HG02763 (cell line): ENCODE data around the gene EPHA4.

Experiments
- ATAC-seq: cut with Tn5 transposase; IDR thresholded peaks from one replicate; pipeline ENCODE4 v1.9.1; 2021; ENCODE audit warnings: mild to moderate bottlenecking, moderate library complexity; ENCODE audit not compliant: unreplicated experiment

Gene EPHA4

DNA sequence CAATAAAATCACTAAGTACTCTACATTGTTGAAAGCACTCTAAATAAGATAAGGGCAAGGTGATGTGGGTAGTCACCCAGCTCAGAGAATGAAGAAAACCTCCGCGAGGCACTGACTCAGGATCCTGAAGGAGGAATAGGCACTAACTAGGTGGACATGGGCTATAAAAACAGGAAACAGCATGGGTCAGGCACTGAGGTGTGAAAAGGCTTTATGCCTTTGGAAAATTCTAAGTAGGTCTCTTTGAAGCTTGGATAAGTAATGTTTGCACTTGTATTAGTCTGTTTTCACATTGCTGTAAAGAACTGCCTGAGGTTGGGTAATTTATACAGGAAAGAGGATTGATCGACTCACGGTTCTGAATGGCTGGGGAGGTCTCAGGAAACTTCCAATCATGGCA is 161.6 kb downstream of the EPHA4 start:
- ATAC-seq, result no peak

- ATAC-seq, result no peak
These were observed 164.3 kb downstream of the EPHA4 start for GRCh38 chr2:221407765-221408164.

DNA sequence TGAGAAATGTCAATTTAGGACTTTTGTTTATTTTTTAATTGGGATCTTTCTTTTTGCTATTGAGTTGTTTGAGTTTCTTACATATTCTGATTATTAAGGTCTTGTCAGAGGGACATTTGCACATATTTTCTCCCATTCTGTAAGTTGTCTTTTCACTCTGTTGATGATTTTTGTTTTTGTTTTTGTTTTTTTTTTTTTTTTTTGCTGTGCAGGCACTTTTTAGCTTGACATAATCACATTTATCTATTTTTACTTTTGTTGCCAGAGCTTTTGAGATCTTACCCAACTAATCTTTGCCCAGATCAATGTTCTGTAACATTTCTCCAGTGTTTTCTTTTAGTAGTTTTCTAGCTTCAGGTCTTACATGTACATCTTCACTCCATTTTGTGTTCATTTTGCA is 166.6 kb downstream of the EPHA4 start:
- ATAC-seq, result no peak

DNA sequence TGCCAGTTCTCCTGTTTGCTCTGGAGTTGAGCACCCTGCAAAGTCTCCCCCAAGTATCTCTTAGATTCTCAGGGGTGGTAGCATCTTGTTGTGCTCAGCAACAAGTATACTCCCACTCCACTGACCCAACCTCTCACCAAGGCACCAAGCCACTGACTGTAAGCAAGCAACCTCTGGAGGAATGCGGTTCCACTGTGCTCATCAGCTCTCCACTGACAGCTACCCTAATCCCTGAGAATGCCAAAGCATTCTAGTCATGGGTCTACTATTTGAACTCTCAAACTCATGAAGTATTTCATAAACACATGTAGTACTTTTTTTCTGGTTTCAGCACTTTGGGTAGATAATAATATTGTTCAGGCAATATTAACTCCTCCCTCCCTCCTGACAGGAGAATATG is 170.0 kb downstream of the EPHA4 start:
- no peak for ATAC-seq

GRCh38 chr2:221400411-221400810 is 171.7 kb downstream of the EPHA4 start:
- ATAC-seq, result no peak

DNA sequence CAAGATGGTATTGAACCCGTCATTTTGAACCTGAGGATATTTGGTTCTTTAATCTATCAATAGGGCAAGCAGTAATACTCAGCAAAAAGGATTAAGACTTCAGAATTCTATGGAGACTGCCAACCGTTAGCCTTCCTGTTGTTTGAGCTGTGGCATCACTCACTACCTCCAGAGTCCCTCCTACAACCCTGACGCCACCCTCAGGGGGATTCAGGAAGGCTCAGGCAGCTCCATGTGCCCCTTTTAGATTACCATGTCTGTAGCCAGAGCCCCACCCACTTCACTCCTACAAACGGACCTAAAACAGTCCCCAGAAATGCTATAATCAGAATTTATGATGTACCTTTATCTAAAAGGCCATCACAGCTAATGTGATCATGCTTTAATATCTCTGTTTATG is 172.9 kb downstream of the EPHA4 start:
- no peak for ATAC-seq

DNA sequence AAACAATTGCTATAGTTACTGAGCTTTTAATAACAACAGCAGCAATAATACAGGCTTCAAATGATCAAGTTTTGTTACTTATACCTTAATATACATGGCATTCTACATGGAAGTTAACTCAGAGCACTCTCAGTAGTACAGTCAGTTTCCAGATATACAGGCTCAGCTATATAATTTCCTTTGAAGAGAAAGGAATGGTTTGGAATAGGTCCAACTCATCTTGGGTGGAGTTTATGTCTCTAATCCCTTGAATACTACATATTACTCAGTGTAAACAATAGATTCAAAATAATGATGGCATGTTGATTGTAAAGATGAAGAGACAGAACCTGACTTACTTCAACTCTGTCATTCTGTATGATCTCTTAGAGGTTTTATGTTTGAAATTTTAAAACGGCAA is 174.9 kb downstream of the EPHA4 start:
- no peak for ATAC-seq

- ATAC-seq, result no peak
These were observed 179.7 kb downstream of the EPHA4 start for GRCh38 chr2:221392228-221392881.

DNA sequence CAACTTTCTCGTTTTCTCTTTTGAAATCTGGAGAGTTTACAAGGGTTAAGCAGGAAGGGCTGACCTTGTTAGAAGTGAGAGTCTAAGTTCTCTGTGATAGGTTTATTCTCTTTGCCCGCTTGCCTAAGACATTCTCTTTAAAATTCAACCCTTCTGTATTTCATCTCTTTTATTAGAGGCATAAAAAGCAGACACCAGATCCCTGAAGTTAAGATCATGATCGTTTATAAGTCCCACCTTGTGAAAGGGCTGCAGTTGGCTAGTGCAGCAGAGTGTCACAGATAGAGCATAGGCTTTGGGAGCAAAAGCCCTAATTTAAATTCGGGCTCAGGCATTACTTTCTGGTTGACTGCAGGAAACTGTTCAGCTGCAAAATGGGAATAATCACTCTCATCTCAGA is 181.2 kb downstream of the EPHA4 start:
- no peak for ATAC-seq

GRCh38 chr2:221389904-221390303 is 182.2 kb downstream of the EPHA4 start:
- no peak for ATAC-seq

GRCh38 chr2:221389421-221389820 is 182.7 kb downstream of the EPHA4 start:
- ATAC-seq, result no peak

- ATAC-seq, result no peak
These were observed 183.2 kb downstream of the EPHA4 start for GRCh38 chr2:221388891-221389290.

GRCh38 chr2:221385716-221386115 is 186.4 kb downstream of the EPHA4 start:
- no peak for ATAC-seq

DNA sequence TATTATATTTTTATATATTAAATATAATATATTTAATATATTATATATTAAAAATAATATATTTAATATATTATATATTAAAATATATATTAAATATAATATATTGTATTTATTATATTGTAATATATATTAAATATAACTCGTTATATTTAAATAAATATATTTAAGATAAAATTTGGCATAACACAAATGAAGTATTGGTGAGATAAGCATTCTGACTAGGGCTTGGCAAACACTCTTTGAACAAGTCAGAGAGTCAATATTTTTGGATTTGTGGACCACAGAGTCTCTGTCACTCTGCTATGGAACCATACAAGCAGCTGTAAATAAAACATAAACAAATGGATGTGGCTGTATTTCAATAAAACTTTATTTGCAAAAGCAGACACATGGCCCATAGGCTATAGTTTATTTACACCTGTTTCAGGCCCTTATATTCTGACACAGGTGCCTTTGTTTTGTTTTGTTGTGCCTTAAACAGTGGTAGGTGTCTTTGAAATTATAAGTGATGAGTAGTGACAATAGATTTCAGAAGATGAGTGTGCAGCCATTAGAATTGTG is 190.1 kb downstream of the EPHA4 start:
- ATAC-seq, result no peak

GRCh38 chr2:221380686-221381085 is 191.4 kb downstream of the EPHA4 start:
- no peak for ATAC-seq

- no peak for ATAC-seq
These were observed 192.0 kb downstream of the EPHA4 start for GRCh38 chr2:221380062-221380461.

DNA sequence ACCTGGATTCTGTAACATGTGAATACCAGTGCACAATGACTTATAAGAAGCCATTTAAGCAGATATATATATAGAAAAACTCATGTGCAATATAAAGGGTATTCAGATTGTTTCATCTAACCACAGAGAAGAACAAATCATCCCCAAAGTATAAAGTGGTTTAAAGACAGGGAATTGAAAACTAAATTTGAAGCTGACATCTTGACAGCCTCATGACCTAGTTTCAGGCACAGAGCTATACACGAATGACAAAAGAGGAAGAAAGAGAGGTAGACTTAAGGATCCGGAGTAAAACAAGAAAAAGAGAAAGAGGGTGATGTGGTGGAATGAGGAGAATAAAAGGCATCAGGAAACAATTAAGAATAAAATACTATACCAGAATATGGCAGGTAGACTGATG is 194.5 kb downstream of the EPHA4 start:
- ATAC-seq, result no peak

- no peak for ATAC-seq
These were observed 195.0 kb downstream of the EPHA4 start for GRCh38 chr2:221377066-221377465.

- no peak for ATAC-seq
These were observed 197.9 kb downstream of the EPHA4 start for GRCh38 chr2:221374234-221374633.

DNA sequence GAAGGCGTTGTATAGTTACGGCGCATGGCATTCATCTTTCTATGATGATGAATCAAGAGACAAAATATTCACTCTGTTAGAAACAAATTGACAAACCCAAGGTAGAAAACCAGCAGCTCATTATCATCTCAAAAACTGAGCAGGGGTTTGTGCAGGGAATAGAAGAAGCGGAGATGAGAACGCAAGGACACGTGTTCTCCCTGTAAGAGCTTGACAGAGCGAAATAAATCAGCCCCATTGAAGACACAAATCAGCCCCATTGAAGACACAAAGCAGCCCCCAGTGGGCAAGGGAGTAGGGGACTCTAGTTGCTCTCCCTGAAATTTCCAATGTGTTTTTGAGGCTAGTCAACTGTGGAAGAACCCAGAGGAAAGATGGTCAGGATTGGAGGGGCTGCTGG is 199.2 kb downstream of the EPHA4 start:
- ATAC-seq, result no peak

- ATAC-seq, result no peak
These were observed 199.8 kb downstream of the EPHA4 start for GRCh38 chr2:221372159-221372884.

GRCh38 chr2:221371347-221371746 is 200.8 kb downstream of the EPHA4 start:
- no peak for ATAC-seq

- ATAC-seq, result no peak
These were observed 201.3 kb downstream of the EPHA4 start for GRCh38 chr2:221370857-221371211.
